Hematopoietic multipotent progenitor cell (in vitro differentiated cells): ENCODE measurements around the gene GOT2. TPM values are rescaled to one million over a fixed set of nuclear protein-coding genes. Genes with fewer than 3 reads are reported as not detected.

ENCODE experiments used
- small RNA-seq: library from RNA; depleted of rRNA; stranded (forward); fragments of <200 nt; gene quantifications from one replicate; pipeline ENCODE3, GENCODE V24; 2012
- total RNA-seq: library from RNA; depleted of rRNA; stranded (reverse); fragments of >200 nt; gene quantifications from one replicate; pipeline ENCODE4 v1.2.3, GENCODE V29; 2012

The GOT2 gene
- total RNA-seq, 1 donor = 21.8 TPM

Small RNAs within 50 kb of the gene (small RNA-seq; reads per million reads assigned to genes)
- not detected for gene RN7SL143P
- not detected for gene RNU6-1155P

Other genes starting within 250 kb of the GOT2 start
- 6.7 TPM for gene NDRG4, start 234.2 kb downstream of the GOT2 start, total RNA-seq
- gene SETD6, start 218.8 kb downstream of the GOT2 start, total RNA-seq = 24.8 TPM
- 233 TPM for gene CNOT1, start 104.5 kb downstream of the GOT2 start, total RNA-seq
- 18.6 TPM for gene SLC38A7, start 49.5 kb downstream of the GOT2 start, total RNA-seq